WTC11 (cell line): ENCODE results near the gene SDHAF1. TPM values are rescaled to one million over a fixed set of nuclear protein-coding genes. Genes with fewer than 3 reads are reported as not detected.
"Not testable (repeated sequence)": the region's sequence is repeated elsewhere in the genome, so short reads cannot be mapped to it uniquely, and the experiment has no call there.

Experiments
- ATAC-seq: fragments of 200-7000 bp; cut with Tn5 transposase; 2 replicates; pipeline ENCODE4 v1.10.0; 2021; ENCODE audit warnings: mild to moderate bottlenecking, moderate library complexity
- CTCF ChIA-PET: fragments of 300-600 bp; sonication (Branson Sonifier 250); formaldehyde crosslinking; loops from one replicate; lab custom pipeline; 2021; ENCODE audit warnings: antibody characterized with exemption; lab: Charles Lee
- POLR2A ChIA-PET: fragments of 350-600 bp; sonication (Branson Sonifier 250); formaldehyde crosslinking; loops from one replicate; lab custom pipeline; 2021; ENCODE audit warnings: antibody characterized with exemption; lab: Charles Lee
- DNase-seq: peaks from one replicate; pipeline ENCODE4 v3.0.0; 2021; ENCODE audit warnings: low spot score
- H3K27ac Mint-ChIP-seq: 2 replicates; pipeline ENCODE4 v1.8.0; 2021; ENCODE audit warnings: mixed read lengths
- H3K27me3 Mint-ChIP-seq: 2 replicates; pipeline ENCODE4 v1.8.0; 2021; ENCODE audit warnings: low read depth, mild to moderate bottlenecking, moderate library complexity, mixed read lengths
- H3K36me3 Mint-ChIP-seq: 2 replicates; pipeline ENCODE4 v1.8.0; 2021; ENCODE audit warnings: mixed read lengths
- H3K4me1 Mint-ChIP-seq: 2 replicates; pipeline ENCODE4 v1.8.0; 2022; ENCODE audit warnings: mixed read lengths
- H3K4me3 Mint-ChIP-seq: 2 replicates; pipeline ENCODE4 v1.8.0; 2021; ENCODE audit warnings: mild to moderate bottlenecking, moderate library complexity, mixed read lengths
- H3K9me3 Mint-ChIP-seq: 2 replicates; pipeline ENCODE4 v1.8.0; 2021; ENCODE audit warnings: mixed read lengths
- ATF3 ChIP-seq: sonication (generic); formaldehyde crosslinking; conservative IDR thresholded peaks from 2 replicates; pipeline ENCODE4 v1.8.1; 2022; ENCODE audit warnings: mild to moderate bottlenecking, missing genetic modification reagents
- CREM ChIP-seq: sonication (generic); formaldehyde crosslinking; IDR thresholded peaks from 2 replicates; pipeline ENCODE4 v1.8.1; 2022; ENCODE audit warnings: mild to moderate bottlenecking, missing genetic modification reagents, moderate library complexity
- E2F1 ChIP-seq: sonication (generic); formaldehyde crosslinking; IDR thresholded peaks from 2 replicates; pipeline ENCODE4 v1.8.0; 2022; ENCODE audit warnings: mild to moderate bottlenecking, missing genetic modification reagents
- EMX1 ChIP-seq: fragments of 250-450 bp; sonication (Bioruptor Pico); IDR thresholded peaks from 2 replicates; pipeline ENCODE4 v1.8.0; 2021; ENCODE audit warnings: mild to moderate bottlenecking
- ETV6 ChIP-seq: sonication (generic); formaldehyde crosslinking; IDR thresholded peaks from 2 replicates; pipeline ENCODE4 v1.8.1; 2022; ENCODE audit warnings: mild to moderate bottlenecking, missing genetic modification reagents
- FOXK1 ChIP-seq: sonication (generic); formaldehyde crosslinking; IDR thresholded peaks from 2 replicates; pipeline ENCODE4 v1.8.0; 2022; ENCODE audit warnings: mild to moderate bottlenecking, moderate library complexity, missing genetic modification reagents
- FOXP4 ChIP-seq: sonication (generic); formaldehyde crosslinking; IDR thresholded peaks from 2 replicates; pipeline ENCODE4 v1.8.0; 2022; ENCODE audit warnings: mild to moderate bottlenecking, missing genetic modification reagents
- HMGA2 ChIP-seq: fragments of 250-450 bp; sonication (Bioruptor Pico); IDR thresholded peaks from 2 replicates; pipeline ENCODE4 v1.4.0; 2021; ENCODE audit warnings: mild to moderate bottlenecking, moderate library complexity
- IRF2 ChIP-seq: sonication (generic); formaldehyde crosslinking; IDR thresholded peaks from 2 replicates; pipeline ENCODE4 v1.8.0; 2022; ENCODE audit warnings: low read depth, missing genetic modification reagents, borderline replicate concordance
- KAT7 ChIP-seq: sonication (generic); formaldehyde crosslinking; IDR thresholded peaks from 2 replicates; pipeline ENCODE4 v1.8.1; 2023; ENCODE audit warnings: missing genetic modification reagents, mild to moderate bottlenecking, borderline replicate concordance
- MAX ChIP-seq: sonication (generic); formaldehyde crosslinking; IDR thresholded peaks from 2 replicates; pipeline ENCODE4 v1.8.0; 2022; ENCODE audit warnings: mild to moderate bottlenecking, missing genetic modification reagents
- MXD4 ChIP-seq: fragments of 250-450 bp; sonication (Bioruptor Pico); IDR thresholded peaks from 2 replicates; pipeline ENCODE4 v1.8.0; 2021; ENCODE audit warnings: mild to moderate bottlenecking, moderate library complexity, borderline replicate concordance
- MYBL2 ChIP-seq: sonication (generic); formaldehyde crosslinking; IDR thresholded peaks from 2 replicates; pipeline ENCODE4 v1.8.1; 2023; ENCODE audit warnings: mild to moderate bottlenecking, moderate library complexity, missing genetic modification reagents
- NFE2L1 ChIP-seq: sonication (generic); formaldehyde crosslinking; IDR thresholded peaks from 2 replicates; pipeline ENCODE4 v1.8.1; 2023; ENCODE audit warnings: missing genetic modification reagents
- NFYB ChIP-seq: sonication (generic); formaldehyde crosslinking; conservative IDR thresholded peaks from 2 replicates; pipeline ENCODE4 v1.8.0; 2022; ENCODE audit warnings: low read depth, missing genetic modification reagents
- SMAD4 ChIP-seq: sonication (generic); formaldehyde crosslinking; IDR thresholded peaks from 2 replicates; pipeline ENCODE4 v1.8.0; 2022; ENCODE audit warnings: mild to moderate bottlenecking, missing genetic modification reagents
- TEAD4 ChIP-seq: sonication (generic); formaldehyde crosslinking; IDR thresholded peaks from 2 replicates; pipeline ENCODE4 v1.8.0; 2022; ENCODE audit warnings: mild to moderate bottlenecking, missing genetic modification reagents
- TP53 ChIP-seq: sonication (generic); formaldehyde crosslinking; IDR thresholded peaks from 2 replicates; pipeline ENCODE4 v1.8.1; 2023; ENCODE audit warnings: mild to moderate bottlenecking, missing genetic modification reagents
- ZNF425 ChIP-seq: fragments of 250-450 bp; sonication (Bioruptor Pico); conservative IDR thresholded peaks from 2 replicates; pipeline ENCODE4 v1.9.0; 2021; ENCODE audit warnings: mild to moderate bottlenecking
- total RNA-seq: library from RNA; stranded (reverse); gene quantifications from 3 replicates; pipeline ENCODE4 v1.2.3, GENCODE V29; 2021

SDHAF1 gene
- total RNA-seq, 1 experiment from 2014 or later: 20.8 TPM

- no peak for DNase-seq
- ATAC-seq: no peak
- no peaks in the 10 kb centered on the region; the same call in 1 of the 2 replicates for H3K27me3 Mint-ChIP-seq
- CTCF ChIA-PET: interaction anchor here (1.0 to 1.8 kb wide), 4 partner anchors 45 to 179 kb away, joined by 3 to 6 read pairs (median 3); partner anchors contain the start of gene ALKBH6
- H3K9me3 Mint-ChIP-seq: no peaks in the 10 kb centered on the region
- no peak overlapping the region; the same call in 1 of the 2 replicates for H3K27ac Mint-ChIP-seq
- H3K4me3 Mint-ChIP-seq: no peak overlapping the region
- TF ChIP-seq ATF3 (CRISPR knock-in tag) (no peak), HMGA2 (CRISPR knock-in tag) (no peak), MXD4 (CRISPR knock-in tag) (no peak), NFYB (CRISPR knock-in tag) (no peak), NFE2L1 (CRISPR knock-in tag) (no peak), ZNF425 (no peak), FOXK1 (CRISPR knock-in tag) (no peak)
- peaks cover 8% of the 10 kb centered on the region for H3K4me1 Mint-ChIP-seq
- H3K36me3 Mint-ChIP-seq: peaks cover 1% of the 10 kb centered on the region; the same call in 1 of the 2 replicates
- POLR2A ChIA-PET: interaction anchor here (0.7 kb wide), 1 partner anchor 70 kb away, joined by 3 read pairs; no protein-coding TSS in a partner anchor
Measured at GRCh38 chr19:35949131-35949530, 45.9 kb upstream of the SDHAF1 start.

- no peak for ATAC-seq
- ChIA-PET CTCF (no interaction called here), POLR2A (no interaction called here)
- TF ChIP-seq E2F1 (CRISPR knock-in tag) (no peak), ETV6 (CRISPR knock-in tag) (no peak)
- Mint-ChIP-seq H3K4me1 (0 out of 2 replicates have a peak, but pooled peaks cover 4% of the 10 kb centered on the region), H3K27ac (no peak overlapping the region), H3K36me3 (no peaks in the 10 kb centered on the region; the same call in 1 of the 2 replicates), H3K4me3 (no peak overlapping the region), H3K27me3 (peaks cover 48% of the 10 kb centered on the region), H3K9me3 (peaks cover 6% of the 10 kb centered on the region)
- DNase-seq: no peak
Measured at GRCh38 chr19:35955881-35956634, 38.9 kb upstream of the SDHAF1 start.

- H3K36me3 Mint-ChIP-seq, H3K4me1 Mint-ChIP-seq, H3K9me3 Mint-ChIP-seq, H3K27ac Mint-ChIP-seq, POLR2A ChIA-PET, DNase-seq, H3K4me3 Mint-ChIP-seq, ATAC-seq: not testable (repeated sequence)
- H3K27me3 Mint-ChIP-seq: peaks cover 54% of the 10 kb centered on the region
- CTCF ChIA-PET: interaction anchor here (0.7 kb wide), 1 partner anchor 739 kb away, joined by 4 read pairs; no protein-coding TSS in a partner anchor
Measured at GRCh38 chr19:35957411-35957810, 37.6 kb upstream of the SDHAF1 start.

GRCh38 chr19:35958660-35959039 is 36.3 kb upstream of the SDHAF1 start:
- 0 out of 2 replicates have a peak, but pooled peaks cover 4% of the 10 kb centered on the region for H3K4me1 Mint-ChIP-seq
- ATAC-seq: no peak
- no peaks in the 10 kb centered on the region; the same call in 1 of the 2 replicates for H3K36me3 Mint-ChIP-seq
- H3K27me3 Mint-ChIP-seq: peaks cover 57% of the 10 kb centered on the region
- POLR2A ChIA-PET: interaction anchor here (0.6 kb wide), 2 partner anchors 32 to 77 kb away, joined by 5 to 9 read pairs; no protein-coding TSS in a partner anchor
- DNase-seq: no peak
- CTCF ChIA-PET: interaction anchor here (0.8 to 2.6 kb wide), 11 partner anchors 17 to 171 kb away, joined by 3 to 9 read pairs (median 3); partner anchors contain the start of genes SDHAF1 and SYNE4
- no peak overlapping the region for H3K27ac Mint-ChIP-seq
- peak overlapping the region; percentile 62 for H3K4me3 Mint-ChIP-seq
- peaks cover 6% of the 10 kb centered on the region for H3K9me3 Mint-ChIP-seq
- TF ChIP-seq TP53 (CRISPR knock-in tag) (no peak), MYBL2 (CRISPR knock-in tag) (no peak), KAT7 (CRISPR knock-in tag) (no peak), IRF2 (CRISPR knock-in tag) (no peak), ATF3 (CRISPR knock-in tag) (no peak), MAX (CRISPR knock-in tag) (no peak), FOXP4 (no peak), ZNF425 (no peak), TEAD4 (no peak), SMAD4 (no peak), FOXK1 (CRISPR knock-in tag) (no peak), CREM (CRISPR knock-in tag) (no peak), EMX1 (CRISPR knock-in tag) (no peak)
